NCI-H748 (cell line): ENCODE data around the gene EPHB1.
A peak's percentile ranks its signal among the peaks of the same experiment; 100 is the strongest.

ENCODE experiments used
- DNase-seq: peaks from one replicate; lab custom pipeline; 2025; ENCODE audit not compliant: unreplicated experiment; lab: John Stamatoyannopoulos, UW

Gene EPHB1

GRCh38 chr3:134904776-134905646, 110.0 kb downstream of the EPHB1 start:
- DNase-seq: no peak

DNA sequence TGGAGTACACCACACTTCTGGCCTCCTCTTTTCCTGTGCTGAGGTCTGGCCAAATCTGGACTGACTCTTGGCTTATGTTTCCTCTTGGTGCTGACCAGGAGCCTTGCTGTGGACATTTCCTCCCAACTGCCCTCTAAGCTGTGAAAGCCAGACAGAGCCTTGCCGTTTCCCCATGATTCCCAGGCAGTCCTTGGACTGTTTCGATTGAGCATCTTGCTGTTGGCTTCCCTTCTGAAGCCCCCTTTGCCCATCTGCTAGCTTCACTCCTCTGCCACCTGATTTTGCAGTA, 110.5 kb downstream of the EPHB1 start:
- DNase-seq: no peak

GRCh38 chr3:134908271-134908670, 113.2 kb downstream of the EPHB1 start:
- no peak for DNase-seq

DNA sequence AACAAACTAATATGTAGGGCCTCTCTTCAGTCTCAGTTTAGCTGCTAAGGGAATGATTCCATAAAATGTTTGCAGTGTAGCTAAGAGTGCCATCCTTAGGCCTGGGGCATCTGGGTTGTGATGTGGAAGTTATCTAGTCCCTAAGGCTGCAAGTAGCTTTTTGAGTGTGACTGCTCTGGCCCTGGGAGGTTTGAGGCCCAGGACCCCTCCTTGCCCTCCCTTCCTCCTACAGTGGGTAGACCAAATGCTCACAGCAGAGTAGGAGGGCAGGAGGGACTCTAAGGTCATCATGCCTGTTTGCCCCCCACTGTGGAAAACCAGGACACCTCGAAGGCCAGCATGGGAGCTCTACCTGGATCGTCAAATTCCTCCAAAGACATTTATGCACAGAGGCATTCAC, 115.0 kb downstream of the EPHB1 start:
- DNase-seq: no peak

DNA sequence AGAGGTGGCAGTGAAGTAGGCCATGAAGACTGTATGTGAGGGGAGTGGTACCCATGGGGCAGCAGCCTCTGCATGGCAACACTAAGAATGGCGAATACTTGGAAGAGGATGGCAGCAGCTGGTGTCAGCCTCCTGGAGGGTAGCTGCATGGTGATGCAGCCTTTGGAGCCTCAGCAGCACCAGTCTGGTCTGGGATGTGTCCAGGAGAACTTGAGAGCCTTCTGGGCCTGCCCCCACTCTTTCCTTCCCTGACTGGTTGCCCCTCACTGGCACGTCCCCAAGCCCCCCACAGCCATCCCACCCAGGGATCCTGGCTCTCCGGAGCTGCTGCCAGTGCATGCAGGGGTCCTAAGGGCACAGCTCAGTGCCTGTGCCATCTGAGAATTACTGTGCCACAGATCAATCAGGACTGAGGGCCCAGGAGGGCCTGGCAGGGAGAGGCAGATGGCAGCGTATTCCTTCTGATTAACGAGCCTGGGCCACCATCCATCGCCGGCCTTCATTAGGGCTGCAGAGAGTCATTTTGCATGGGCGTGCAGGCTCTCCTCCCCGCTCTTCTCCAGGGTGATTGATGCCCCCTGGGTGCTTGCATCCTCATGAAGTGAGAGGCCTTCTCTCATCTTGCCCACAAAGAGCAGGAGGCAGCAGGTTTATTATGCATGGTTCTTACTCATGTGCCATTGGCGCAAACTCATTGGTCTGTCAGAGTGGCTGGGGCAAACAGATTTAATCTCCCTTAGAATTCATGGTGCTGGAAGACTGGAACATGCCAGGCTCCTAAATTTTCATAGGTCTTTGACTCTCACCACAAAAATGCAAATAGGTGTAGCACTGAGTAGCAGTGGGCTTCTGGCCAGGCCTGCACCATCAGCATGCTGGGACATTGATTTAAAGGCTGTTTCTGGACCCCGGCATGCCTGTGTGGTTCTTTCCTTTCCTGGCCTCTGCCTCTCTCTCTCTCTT, 116.8 kb downstream of the EPHB1 start:
- no peak for DNase-seq

DNA sequence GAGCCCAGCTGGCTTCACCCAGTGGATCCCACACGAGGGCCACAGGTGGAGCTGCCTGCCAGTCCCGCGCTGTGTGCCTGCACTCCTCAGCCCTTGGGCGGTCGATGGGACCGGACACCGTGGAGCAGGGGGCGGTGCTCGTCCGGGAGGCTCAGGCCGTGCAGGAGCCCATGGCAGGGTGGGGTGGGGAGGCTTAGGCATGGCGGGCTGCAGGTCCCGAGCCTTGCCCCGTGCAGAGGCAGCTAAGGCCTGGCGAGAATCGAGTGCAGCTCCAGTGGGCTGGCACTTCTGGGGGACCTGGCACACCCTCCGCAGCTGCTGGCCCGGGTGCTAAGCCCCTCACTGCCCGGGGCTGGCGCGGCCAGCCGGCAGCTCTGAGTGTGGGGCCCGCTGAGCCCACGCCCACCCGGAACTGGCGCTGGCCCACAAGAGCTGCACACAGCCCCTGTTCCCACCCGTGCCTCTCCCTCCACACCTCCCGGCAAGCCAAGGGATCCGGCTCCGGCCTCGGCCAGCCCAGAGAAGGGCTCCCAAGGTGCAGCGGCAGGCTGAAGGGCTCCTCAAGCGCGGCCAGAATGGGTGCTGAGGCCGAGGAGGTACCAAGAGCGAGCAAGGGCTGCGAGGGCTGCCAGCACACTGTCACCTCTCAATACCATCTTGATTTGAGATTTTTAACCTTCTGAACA, 121.4 kb downstream of the EPHB1 start:
- DNase-seq: no peak

DNA sequence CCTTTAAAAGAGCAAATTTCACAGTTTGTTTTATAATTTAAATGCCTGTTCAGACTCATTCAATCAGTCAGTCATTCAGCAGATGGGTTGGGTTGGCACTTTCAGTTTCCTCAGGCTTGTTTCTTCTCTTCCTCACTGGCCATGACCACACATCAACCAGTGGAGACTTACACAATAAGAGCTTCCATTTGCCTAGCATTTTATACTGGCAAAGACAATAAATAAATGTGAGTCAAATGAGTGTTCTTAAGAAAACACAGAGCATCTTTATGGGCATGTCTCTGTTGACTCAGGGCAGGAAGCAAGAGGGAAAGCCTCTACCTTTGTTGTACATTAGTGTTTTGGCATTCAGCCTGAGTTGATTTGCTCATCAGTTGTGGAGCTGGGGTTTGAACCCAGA, 122.6 kb downstream of the EPHB1 start:
- DNase-seq: no peak

GRCh38 chr3:134918441-134918840, 123.4 kb downstream of the EPHB1 start:
- DNase-seq: no peak

DNA sequence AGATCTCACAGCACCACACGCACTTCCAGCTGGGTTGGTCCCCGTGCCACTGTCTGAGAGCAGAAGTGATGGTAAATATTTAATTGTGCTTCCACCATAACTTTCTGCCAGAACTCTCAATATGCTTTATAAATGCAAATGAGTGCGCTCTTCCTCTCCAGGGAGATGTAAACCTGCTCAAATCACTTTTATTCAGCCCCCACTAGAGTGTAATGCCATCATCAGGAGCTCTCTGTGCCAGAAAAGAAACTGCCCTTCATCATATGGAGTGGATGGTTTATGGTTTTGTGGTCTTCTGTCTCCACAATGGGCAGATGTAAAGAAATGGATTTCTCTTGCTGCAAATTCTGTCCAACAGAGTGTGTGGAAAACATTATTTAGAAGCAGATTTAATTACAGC, 127.0 kb downstream of the EPHB1 start:
- no peak for DNase-seq

GRCh38 chr3:134922866-134923265, 127.8 kb downstream of the EPHB1 start:
- no peak for DNase-seq

GRCh38 chr3:134923286-134923685, 128.2 kb downstream of the EPHB1 start:
- DNase-seq: no peak

- DNase-seq: no peak
These were observed 132.5 kb downstream of the EPHB1 start for GRCh38 chr3:134927599-134927998.

- DNase-seq: no peak
These were observed 133.3 kb downstream of the EPHB1 start for GRCh38 chr3:134928392-134928791.

- DNase-seq: no peak
These were observed 133.8 kb downstream of the EPHB1 start for GRCh38 chr3:134928819-134929218.

- no peak for DNase-seq
These were observed 134.9 kb downstream of the EPHB1 start for GRCh38 chr3:134929976-134930375.

- DNase-seq: no peak
These were observed 136.2 kb downstream of the EPHB1 start for GRCh38 chr3:134931045-134931785.

GRCh38 chr3:134932035-134932434, 137.0 kb downstream of the EPHB1 start:
- DNase-seq: no peak

DNA sequence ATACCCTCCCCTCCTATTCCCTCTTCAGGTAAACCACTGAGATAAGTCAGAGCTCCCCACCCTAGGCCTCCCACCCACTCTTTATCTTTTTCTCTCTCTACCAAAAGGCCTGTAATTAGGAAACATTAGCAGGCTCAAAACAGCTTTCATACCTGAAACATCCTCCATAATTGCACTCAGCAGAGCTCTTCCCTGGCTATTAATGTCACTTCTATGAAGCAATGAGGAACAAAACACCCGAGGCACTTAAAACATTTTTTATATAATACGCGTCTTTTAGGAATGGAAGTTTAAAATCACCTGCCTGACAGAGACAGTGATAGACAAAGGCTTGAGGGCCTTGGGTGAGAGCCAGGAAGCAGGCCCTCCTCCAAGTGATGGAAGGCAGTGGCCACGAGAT, 138.9 kb downstream of the EPHB1 start:
- DNase-seq: peak; percentile 81

DNA sequence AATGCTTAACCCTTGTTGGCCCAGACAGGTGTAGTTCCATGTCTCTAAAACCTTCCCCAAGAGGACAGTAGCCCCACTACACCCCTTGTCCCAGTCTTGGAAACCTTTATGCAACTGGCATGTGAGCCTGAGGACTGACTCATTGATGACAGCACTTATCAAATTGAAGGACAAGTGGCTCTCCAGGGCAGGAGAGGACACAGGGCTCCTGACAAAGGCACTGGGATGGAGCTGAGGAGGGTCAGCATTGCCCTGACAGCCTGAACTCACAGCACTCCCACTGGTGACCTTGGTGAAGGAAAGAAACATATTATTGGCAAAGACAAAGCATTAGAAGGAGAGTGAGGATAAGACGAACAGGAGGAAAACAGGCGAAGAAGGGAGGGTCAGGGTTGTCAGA, 139.9 kb downstream of the EPHB1 start:
- no peak for DNase-seq

DNA sequence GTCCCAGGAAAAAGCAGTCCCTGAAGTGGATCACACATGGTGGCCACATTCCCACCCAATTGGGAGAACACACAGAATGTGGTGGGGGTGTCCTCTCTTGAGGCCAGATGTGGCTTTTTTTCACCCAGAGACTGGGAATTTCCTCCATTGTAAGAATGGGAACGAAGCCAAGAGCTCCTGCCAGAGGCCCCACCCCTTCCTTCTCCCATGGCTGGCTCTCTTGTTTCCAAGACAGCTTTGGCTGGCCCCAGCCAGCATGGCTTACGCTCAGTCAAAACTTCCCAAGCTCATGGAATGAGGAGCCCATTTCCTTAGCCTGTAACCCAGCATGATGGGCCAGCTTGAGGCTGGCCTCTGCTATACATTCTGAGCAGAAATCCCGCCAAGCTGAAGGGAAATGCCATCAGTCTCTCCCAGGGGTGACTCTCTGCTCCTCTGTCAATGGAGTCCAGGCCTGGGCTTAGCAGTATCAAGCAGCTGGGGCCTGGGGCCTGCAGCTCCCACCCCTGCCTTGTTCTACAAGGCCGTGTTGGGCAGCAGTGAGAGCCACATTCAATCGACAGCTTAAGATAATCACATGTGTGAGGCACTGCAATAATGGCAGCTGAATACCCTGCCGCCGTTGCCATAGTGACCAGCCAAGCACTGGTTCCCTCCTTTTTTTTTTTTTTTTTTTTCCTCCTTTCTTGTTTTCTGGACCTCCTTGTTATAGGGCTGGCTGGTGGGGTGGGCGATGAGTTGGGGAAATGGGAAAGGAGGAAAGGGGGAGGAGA, 142.4 kb downstream of the EPHB1 start:
- DNase-seq: peak; percentile 86
